Subcutaneous adipose tissue (tissue), 4 donors: ENCODE data around the gene CD40. TPM values are rescaled to one million over a fixed set of nuclear protein-coding genes. Genes with fewer than 3 reads are reported as not detected.

Source experiments
- CTCF ChIP-seq: fragments of 450-650 bp; IDR thresholded peaks from one replicate; pipeline ENCODE4 v1.5.1; 2016; ENCODE audit warnings: low read depth, mild to moderate bottlenecking, control low read depth, antibody characterized with exemption, moderate library complexity
- total RNA-seq, 4 donors: library from RNA; depleted of rRNA; stranded (reverse); fragments of >200 nt; gene quantifications; one replicate each; pipeline ENCODE4 v1.1.0, GENCODE V29; 2016

The CD40 gene
- total RNA-seq, 4 donors from 2014 or later, result 9.5 to 22.8 (median 17.7) TPM

- TF ChIP-seq CTCF, result no peak
Measured at GRCh38 chr20:46144432-46145025, 26.4 kb downstream of the CD40 start.

DNA sequence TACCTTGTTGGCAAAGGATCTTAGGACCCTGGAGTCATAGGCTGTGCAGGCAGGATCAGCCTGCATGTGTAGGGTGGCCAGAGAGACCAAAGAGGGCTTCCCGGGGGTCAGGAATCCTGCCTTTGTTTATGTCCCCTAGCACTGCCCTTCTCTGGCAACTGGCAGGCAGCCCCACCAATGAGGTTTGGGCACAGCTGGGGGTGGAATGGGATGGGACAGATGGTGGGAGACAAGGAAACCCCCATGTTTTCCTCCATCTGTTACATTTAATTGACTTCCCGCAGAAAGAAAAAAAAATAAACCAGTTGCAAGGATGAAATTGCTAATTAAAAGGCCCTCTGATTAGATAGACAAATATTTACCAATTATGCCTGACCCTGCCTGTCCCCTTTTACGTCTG lies 27.6 kb downstream of the CD40 start:
- no peak for TF ChIP-seq CTCF

DNA sequence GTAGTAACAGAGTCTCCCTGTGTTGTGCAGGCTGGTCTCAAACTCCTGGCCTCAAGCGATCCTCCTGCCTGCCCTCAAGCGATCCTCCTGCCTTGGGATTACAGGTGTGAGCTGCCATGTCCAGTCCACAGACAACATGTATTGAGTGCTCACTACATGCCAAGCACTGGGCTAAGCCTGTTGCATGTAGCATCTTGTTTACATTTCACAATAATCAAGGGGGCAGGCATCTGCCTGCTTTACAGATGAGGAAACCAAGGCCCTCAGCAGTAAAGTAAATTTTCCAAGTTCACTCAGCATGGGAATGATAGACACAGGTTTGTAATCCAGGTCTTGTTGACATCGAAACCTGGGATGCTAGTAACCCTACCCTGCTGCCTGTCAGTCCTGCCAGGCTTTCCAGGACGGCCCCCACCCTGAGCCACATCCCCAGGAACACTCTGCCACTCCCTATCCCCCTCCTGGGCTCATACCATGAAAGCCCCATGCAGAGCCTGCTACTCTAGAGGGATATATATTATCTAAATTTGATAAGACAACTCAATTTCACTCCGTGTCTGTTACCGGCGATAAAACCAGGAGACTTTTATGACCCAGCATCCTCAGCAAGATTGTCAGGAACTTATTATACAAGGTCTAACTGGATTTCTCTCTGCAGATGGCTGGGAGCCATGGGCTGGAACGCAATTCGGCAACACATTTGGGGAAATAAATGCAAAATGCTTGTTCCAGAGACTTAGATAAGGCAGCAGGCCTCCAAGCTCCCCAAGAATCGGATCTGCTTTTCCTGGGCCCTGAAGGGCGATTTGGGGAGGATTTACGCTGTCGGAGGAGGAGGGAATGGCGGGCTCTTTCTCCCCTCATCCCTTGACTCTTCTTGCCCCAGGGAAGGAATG lies 30.4 kb downstream of the CD40 start:
- no peak for TF ChIP-seq CTCF

GRCh38 chr20:46150943-46151342 lies 32.8 kb downstream of the CD40 start:
- no peak for TF ChIP-seq CTCF

DNA sequence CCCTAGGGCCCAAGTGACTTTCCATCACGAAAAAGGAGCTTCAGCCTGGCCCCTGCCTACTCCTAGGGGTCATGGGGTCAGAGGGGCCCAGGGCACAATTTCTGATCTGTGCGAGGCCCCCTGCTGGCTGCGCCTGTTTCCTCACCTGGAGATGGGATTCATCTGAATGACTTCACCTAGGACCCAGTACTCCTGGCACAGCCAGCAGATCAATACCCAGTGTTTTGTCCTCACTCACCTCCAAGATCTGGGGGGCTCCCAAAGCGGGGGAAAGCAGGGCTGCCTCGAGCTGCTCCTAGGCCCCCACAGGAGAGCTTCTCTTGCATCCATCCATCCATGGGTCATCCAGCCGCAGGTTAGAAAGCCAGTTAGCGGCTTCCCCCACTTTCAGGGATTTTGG lies 33.8 kb downstream of the CD40 start:
- TF ChIP-seq CTCF, result no peak

- TF ChIP-seq CTCF, result no peak
Measured at GRCh38 chr20:46152824-46153586, 34.9 kb downstream of the CD40 start.

DNA sequence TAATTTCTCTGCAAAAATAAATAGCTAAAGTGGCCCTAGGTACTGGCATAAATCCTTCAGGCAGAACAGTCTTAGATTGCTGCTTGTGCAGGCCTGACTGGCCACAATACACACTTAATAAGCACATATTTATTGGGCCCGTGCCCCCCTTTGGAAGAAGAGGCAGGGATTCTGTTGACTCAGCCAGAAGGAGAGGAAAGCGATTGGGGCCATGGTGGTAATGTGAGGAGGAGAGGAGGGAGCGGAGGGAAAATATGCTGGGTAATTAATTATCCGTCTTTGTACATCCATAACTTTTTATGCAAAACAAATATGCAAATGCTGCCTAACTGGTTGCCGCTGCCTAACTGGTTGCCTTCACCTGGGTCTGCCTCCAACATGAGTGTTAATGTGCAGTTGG lies 36.2 kb downstream of the CD40 start:
- no peak for TF ChIP-seq CTCF
